Measurements from ENCODE around the gene SLC38A2.

Gene SLC38A2

GRCh38 chr12:46372544-46373300, at the start of gene SLC38A2:
SLC38A2 (minus strand) TSS chr12:46372773; CDS start chr12:46371293, 1,480 bp downstream.
- in situ Hi-C loops (cut with HindIII; ENCODE audit: low pct_ligation_motif_present, low pct_unique_long_range_greater_than_20kb, low sequenced_read_pairs), result loop anchor here (25.0 kb wide), 1 partner anchor 210 kb away; no protein-coding TSS in a partner anchor
- DNase-seq, result peak; percentile 97

GRCh38 chr12:46419675-46420074, 47.1 kb upstream of the SLC38A2 start:
- in situ Hi-C loops (cut with HindIII; ENCODE audit: low pct_ligation_motif_present, low pct_unique_long_range_greater_than_20kb, low sequenced_read_pairs), result no loop called here
- no peak for DNase-seq

DNA sequence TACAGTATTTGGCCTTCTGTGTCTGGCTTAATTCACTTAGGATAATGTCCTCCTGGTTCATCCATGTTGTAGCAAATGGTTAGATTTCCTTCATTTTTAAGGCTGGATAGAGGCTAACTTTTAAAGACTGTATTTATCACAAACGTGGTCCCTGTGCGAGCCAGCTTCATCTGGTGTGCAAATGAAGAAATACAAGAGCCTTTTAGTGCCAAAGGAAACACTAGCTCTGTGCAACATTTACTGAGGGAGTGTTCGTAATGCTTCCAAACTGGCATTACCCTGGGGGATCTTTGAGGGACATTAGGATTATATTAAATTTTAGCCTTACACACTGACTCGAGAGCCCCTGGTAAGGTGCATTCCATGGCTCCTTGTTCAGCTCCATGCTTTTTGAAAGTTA, 43.0 kb upstream of the SLC38A2 start:
- in situ Hi-C loops (cut with HindIII; ENCODE audit: low pct_ligation_motif_present, low pct_unique_long_range_greater_than_20kb, low sequenced_read_pairs), result no loop called here
- no peak for DNase-seq

- no peak for DNase-seq
- in situ Hi-C loops (cut with HindIII; ENCODE audit: low pct_ligation_motif_present, low pct_unique_long_range_greater_than_20kb, low sequenced_read_pairs), result no loop called here
These were observed 42.2 kb upstream of the SLC38A2 start for GRCh38 chr12:46414591-46415268.

GRCh38 chr12:46413368-46413767, 40.8 kb upstream of the SLC38A2 start:
- in situ Hi-C loops (cut with HindIII; ENCODE audit: low pct_ligation_motif_present, low pct_unique_long_range_greater_than_20kb, low sequenced_read_pairs), result no loop called here
- no peak for DNase-seq

- DNase-seq, result no peak
- in situ Hi-C loops (cut with HindIII; ENCODE audit: low pct_ligation_motif_present, low pct_unique_long_range_greater_than_20kb, low sequenced_read_pairs), result no loop called here
These were observed 40.3 kb upstream of the SLC38A2 start for GRCh38 chr12:46412857-46413256.

DNA sequence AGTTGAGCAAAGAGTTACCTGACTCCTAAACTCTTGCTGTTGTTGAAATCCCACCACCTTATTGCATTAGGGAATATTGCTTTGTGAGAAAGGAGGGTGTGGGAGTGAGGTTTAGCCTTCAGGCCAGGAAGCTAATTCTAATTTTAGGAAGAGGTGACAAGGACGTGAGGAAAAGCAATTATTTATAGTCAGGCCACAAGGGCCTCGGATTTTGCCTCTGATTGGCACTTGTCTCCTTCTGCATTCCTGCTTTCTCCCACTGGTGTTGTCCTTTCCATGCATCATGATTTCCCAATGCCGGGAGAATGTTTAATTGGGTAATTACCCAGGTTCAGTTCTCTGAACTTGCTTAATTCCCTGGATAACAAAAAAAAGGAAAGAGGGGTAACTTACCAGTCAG, 37.9 kb upstream of the SLC38A2 start:
- DNase-seq, result no peak
- in situ Hi-C loops (cut with HindIII; ENCODE audit: low pct_ligation_motif_present, low pct_unique_long_range_greater_than_20kb, low sequenced_read_pairs), result no loop called here

DNA sequence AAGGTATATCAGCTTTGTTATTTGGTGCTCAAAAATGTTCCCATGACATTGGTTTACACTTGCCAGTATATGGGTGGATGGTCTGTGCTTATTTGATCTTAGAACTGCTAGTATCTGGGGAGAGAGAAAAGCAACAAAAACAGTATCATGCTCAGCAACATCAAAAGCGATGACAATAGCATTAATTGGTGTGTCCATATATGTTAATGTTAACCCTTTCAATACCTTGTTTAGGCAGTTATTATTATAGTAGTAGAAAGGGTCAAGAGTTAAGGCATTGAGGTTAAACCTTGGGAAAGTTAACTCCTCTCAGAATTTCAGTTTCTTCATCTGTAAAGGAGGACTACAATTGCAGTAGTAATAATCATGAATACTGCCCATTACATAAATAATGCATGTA, 37.4 kb upstream of the SLC38A2 start:
- no peak for DNase-seq
- in situ Hi-C loops (cut with HindIII; ENCODE audit: low pct_ligation_motif_present, low pct_unique_long_range_greater_than_20kb, low sequenced_read_pairs), result no loop called here

- in situ Hi-C loops (cut with HindIII; ENCODE audit: low pct_ligation_motif_present, low pct_unique_long_range_greater_than_20kb, low sequenced_read_pairs), result no loop called here
- DNase-seq, result no peak
These were observed 36.8 kb upstream of the SLC38A2 start for GRCh38 chr12:46409342-46409741.

- DNase-seq, result no peak
- in situ Hi-C loops (cut with HindIII; ENCODE audit: low pct_ligation_motif_present, low pct_unique_long_range_greater_than_20kb, low sequenced_read_pairs), result no loop called here
These were observed 35.9 kb upstream of the SLC38A2 start for GRCh38 chr12:46408441-46408840.

DNA sequence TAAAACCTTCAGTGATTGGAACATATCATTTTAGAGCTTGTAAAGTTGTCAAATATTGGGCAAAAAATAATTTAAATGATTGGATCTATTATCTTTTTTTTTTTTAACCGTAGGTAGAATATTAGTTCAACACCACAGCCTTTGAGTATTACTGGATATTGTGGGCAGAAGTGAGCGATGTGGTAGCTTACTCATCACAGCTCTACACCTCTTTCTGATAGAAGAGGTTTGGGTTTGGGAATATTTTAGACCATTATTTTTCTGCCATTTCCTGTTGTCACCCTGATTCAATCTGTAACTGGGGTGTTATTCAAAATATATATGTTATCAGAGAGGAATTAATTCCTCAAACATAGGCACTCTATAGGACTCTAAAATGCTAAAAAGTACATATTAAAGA, 34.8 kb upstream of the SLC38A2 start:
- DNase-seq, result no peak
- in situ Hi-C loops (cut with HindIII; ENCODE audit: low pct_ligation_motif_present, low pct_unique_long_range_greater_than_20kb, low sequenced_read_pairs), result no loop called here

DNA sequence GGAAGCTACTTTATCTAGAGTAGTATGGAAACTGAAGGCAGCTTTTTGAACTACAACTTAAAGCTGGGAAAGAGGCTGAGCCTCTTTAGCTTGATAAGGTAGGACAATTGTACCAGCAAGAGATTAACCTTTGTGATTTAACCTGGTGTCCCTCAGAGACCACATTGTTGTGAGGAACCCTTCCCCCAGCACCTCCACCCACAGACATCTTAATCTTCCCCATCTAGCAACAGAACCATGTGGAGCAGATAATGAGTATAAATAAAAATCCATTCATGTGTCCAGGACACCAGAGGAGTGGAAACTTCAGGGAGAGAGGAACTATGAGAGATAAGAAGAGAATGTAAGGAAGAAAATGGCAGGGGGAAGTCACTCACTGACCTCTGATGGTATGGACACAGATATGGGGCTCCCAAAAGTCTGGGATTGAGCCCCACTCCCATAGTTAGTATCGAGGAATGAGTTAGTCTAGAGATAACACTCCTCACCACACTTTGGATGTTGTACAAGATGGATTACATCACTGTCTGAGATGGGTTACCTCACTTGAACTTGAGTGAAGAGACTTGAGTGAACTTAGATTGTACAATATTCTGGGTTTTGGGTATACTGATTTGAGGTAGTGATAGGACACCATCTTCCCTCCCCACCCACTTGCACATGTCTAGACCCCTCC, 33.9 kb upstream of the SLC38A2 start:
- no peak for DNase-seq
- in situ Hi-C loops (cut with HindIII; ENCODE audit: low pct_ligation_motif_present, low pct_unique_long_range_greater_than_20kb, low sequenced_read_pairs), result no loop called here

GRCh38 chr12:46404733-46405132, 32.2 kb upstream of the SLC38A2 start:
- in situ Hi-C loops (cut with HindIII; ENCODE audit: low pct_ligation_motif_present, low pct_unique_long_range_greater_than_20kb, low sequenced_read_pairs), result no loop called here
- no peak for DNase-seq

DNA sequence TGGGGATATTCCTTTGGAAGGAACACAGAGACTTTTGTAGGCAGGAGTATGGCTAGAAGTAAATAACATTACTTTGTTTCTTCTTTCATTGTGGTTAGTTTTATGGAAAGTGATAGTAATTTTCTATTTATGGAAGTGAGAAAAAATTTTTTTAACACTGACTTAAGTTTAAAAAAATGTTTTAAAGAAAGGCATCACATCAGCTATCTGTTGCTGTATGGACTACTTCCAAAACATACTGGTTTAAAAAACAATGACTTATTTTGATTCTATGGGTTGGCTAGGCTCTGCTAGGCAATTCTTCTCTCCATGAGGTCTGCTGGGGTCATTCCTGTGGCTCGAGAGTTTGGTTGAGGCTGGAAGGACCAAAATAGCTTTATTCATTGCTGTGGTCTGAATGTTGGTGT, 31.7 kb upstream of the SLC38A2 start:
- no peak for DNase-seq
- in situ Hi-C loops (cut with HindIII; ENCODE audit: low pct_ligation_motif_present, low pct_unique_long_range_greater_than_20kb, low sequenced_read_pairs), result no loop called here

DNA sequence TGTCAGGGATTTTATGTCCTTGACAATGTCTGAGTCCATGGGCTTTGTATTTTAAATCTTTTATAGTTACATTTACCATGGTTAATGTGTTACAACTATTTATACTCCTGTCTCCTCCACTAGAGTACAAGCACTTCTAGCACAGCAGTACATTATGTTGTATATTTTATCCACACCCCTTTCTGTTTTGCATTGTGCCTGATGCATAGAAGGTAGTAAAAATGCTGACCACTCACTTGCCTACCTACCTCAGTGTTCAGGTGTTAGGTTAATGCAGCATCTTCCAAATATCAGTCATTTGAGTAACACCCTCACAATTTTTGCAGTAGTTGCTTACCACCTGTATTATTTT, 31.1 kb upstream of the SLC38A2 start:
- DNase-seq, result no peak
- in situ Hi-C loops (cut with HindIII; ENCODE audit: low pct_ligation_motif_present, low pct_unique_long_range_greater_than_20kb, low sequenced_read_pairs), result no loop called here

DNA sequence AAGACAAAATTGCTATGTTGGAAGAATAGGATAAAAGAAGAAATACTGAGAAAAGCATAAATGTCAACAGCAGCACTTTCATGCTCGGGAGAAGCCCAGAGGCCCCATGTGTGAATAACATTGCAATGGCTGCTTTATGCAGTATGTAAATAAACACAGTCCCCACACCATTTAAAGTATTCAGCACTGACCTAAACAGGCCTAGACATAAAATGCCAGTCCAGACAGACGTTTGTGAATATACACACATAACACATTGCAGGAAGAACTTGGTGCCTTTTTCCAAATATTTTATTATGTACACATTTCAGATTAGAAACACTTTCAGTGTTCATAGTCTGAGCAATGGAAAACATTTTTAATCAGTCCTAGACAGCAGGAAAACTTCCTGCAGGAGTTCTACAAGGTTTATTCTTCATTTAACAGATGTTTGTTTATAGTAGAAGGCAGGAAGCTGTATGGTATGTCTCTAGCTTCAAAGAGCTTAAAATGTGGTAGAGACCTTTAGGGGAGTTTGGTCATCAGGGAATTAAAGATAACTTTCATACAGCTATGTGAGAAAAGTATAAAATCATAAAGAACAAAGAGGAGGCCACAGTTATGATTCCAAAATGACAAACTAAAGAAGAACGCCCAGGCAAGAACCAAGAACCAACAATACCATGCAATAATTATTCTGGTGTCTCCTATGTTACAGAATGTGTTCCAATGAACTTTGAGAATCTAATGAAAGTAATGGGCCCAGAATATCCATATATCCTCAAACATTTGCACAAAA, 30.6 kb upstream of the SLC38A2 start:
- in situ Hi-C loops (cut with HindIII; ENCODE audit: low pct_ligation_motif_present, low pct_unique_long_range_greater_than_20kb, low sequenced_read_pairs), result no loop called here
- DNase-seq, result no peak

DNA sequence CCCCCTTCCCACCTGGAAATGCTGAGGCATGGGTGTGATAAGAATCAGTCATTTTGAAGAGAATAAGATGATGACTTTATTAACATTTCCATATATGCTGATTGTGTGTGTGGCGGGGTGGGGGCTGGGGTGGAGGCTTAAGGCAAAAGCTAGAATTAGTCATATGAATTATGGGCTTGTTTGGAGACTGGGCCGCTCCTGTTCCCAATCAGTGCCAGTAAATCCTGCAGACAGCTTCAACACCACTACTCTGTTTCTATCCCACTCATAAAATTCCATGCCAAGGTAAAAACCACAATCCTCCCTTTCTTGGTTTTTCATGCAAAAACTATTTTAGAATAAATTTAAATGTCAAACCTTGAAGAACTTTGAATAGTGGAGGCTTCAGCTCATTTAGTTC, 29.9 kb upstream of the SLC38A2 start:
- in situ Hi-C loops (cut with HindIII; ENCODE audit: low pct_ligation_motif_present, low pct_unique_long_range_greater_than_20kb, low sequenced_read_pairs), result no loop called here

DNA sequence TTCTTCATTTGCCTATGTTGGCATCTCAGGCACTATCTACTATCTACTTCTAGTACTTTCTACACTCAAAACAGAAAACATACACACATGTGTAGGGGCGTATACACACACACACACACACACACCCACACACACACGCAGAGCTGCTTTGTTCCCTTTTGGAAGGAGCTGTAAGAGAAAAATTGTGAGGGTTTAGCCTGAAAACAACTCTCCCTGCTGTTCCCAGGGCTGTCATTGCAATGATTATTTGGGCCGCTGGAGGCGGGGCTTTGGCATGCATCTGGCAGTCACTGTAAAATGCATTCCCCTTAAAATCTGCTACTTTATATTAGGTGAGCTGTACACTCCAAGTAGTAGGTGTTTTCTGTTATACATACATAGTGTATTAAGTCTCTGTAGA, 29.1 kb upstream of the SLC38A2 start:
- in situ Hi-C loops (cut with HindIII; ENCODE audit: low pct_ligation_motif_present, low pct_unique_long_range_greater_than_20kb, low sequenced_read_pairs), result no loop called here
- no peak for DNase-seq

More for the DNA sequence above, 29.9 kb upstream of the SLC38A2 start:
- no peak for DNase-seq

DNA sequence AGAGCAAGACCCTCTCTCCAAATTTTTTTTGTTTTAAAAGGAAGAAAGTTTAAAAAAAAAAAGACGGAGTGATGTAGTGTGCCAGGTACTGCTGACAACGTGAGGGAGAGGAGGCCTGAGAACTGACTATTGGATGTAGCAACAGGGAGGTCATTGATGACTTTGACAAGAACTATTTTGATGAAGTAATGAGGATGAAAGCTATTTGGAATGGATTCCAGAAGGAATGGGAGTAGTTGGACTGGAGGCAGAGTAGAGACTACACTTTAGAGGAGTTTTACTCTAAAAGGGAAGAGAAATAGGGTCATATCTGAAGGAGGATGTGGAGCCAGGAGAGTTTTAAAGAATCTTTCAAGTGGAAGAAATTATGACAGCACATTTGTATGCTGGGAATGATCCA, 27.8 kb upstream of the SLC38A2 start:
- no peak for DNase-seq
- in situ Hi-C loops (cut with HindIII; ENCODE audit: low pct_ligation_motif_present, low pct_unique_long_range_greater_than_20kb, low sequenced_read_pairs), result no loop called here
